Natural killer cell (primary cell): Measurements from ENCODE around the gene P2RX5. TPM values are rescaled to one million over a fixed set of nuclear protein-coding genes. Genes with fewer than 3 reads are reported as not detected.

Source experiments
- ATAC-seq, 3 donors: fragments of 150-1000 bp in 2 of 3; fragments of 200-7000 bp in 1 of 3; cut with Tn5 transposase; 1 replicate in 1 of 3; 2 replicates in 2 of 3; pipeline ENCODE4 v1.10.0; 2021; ENCODE audit warnings: mild to moderate bottlenecking in 2 of 3, moderate library complexity in 2 of 3
- DNase-seq, 2 donors: peaks; one replicate each; pipeline versions ENCODE4 v3.0.0 to v3.0.0-alpha.2; 2013 to 2021; ENCODE audit warnings: mixed read lengths in 1 of 2
- H3K27ac ChIP-seq: one replicate; pipeline ENCODE4 v1.5.1; 2013; ENCODE audit warnings: mild to moderate bottlenecking, low read length
- H3K27me3 ChIP-seq: one replicate; pipeline ENCODE4 v1.6.1; 2013; ENCODE audit warnings: low read length; ENCODE audit not compliant: control insufficient read depth, insufficient read depth
- H3K36me3 ChIP-seq: one replicate; pipeline ENCODE4 v1.6.1; 2013; ENCODE audit warnings: low read length; ENCODE audit not compliant: control insufficient read depth, insufficient read depth
- H3K4me1 ChIP-seq: one replicate; pipeline ENCODE4 v1.6.1; 2013; ENCODE audit warnings: low read length; ENCODE audit not compliant: control insufficient read depth, insufficient read depth
- H3K4me3 ChIP-seq: one replicate; pipeline ENCODE4 v1.5.1; 2013; ENCODE audit warnings: low read length
- H3K9me3 ChIP-seq: one replicate; pipeline ENCODE4 v1.6.1; 2013; ENCODE audit warnings: low read length; ENCODE audit not compliant: control insufficient read depth, insufficient read depth
- H3K27ac Mint-ChIP-seq, 2 donors: one replicate each; pipeline ENCODE4 v1.8.0; 2022; ENCODE audit warnings: mild to moderate bottlenecking in 2 of 2, mixed read lengths in 2 of 2, moderate library complexity in 1 of 2
- H3K27me3 Mint-ChIP-seq, 2 donors: one replicate each; pipeline ENCODE4 v1.8.0; 2022; ENCODE audit warnings: low read depth in 2 of 2, mixed read lengths in 2 of 2
- H3K36me3 Mint-ChIP-seq: one replicate; pipeline ENCODE4 v1.8.0; 2022; ENCODE audit warnings: mixed read lengths
- H3K4me1 Mint-ChIP-seq, 2 donors: one replicate each; pipeline ENCODE4 v1.8.0; 2022; ENCODE audit warnings: mixed read lengths in 2 of 2
- H3K4me3 Mint-ChIP-seq: one replicate; pipeline ENCODE4 v1.8.0; 2022; ENCODE audit warnings: mild to moderate bottlenecking, moderate library complexity, mixed read lengths
- H3K9me3 Mint-ChIP-seq, 2 donors: one replicate each; pipeline ENCODE4 v1.8.0; 2022; ENCODE audit warnings: mixed read lengths in 2 of 2
- CTCF ChIP-seq: fragments of 200-600 bp; IDR thresholded peaks from one replicate; pipeline ENCODE4 v1.8.0; 2022; ENCODE audit warnings: antibody characterized with exemption
- WGBS: methylation state at CpG from one replicate; pipeline ENCODE4 v1.1.7; 2013; ENCODE audit warnings: missing lambda C conversion rate; ENCODE audit not compliant: insufficient coverage; 5-methylcytosine and 5-hydroxymethylcytosine counted together
- intact Hi-C: fragments of 100-400 bp; cut with micrococcal nuclease; formaldehyde crosslinking; loops from one replicate; pipeline ENCODE4 v1.14.2; 2022
- total RNA-seq, 4 donors: library from RNA; stranded (reverse); fragments of 120-200 nt in 1 of 4; gene quantifications; one replicate each; pipeline versions ENCODE4 v1.2.3 to v1.2.4, GENCODE V29; 2013 to 2022

P2RX5 gene, protein sequence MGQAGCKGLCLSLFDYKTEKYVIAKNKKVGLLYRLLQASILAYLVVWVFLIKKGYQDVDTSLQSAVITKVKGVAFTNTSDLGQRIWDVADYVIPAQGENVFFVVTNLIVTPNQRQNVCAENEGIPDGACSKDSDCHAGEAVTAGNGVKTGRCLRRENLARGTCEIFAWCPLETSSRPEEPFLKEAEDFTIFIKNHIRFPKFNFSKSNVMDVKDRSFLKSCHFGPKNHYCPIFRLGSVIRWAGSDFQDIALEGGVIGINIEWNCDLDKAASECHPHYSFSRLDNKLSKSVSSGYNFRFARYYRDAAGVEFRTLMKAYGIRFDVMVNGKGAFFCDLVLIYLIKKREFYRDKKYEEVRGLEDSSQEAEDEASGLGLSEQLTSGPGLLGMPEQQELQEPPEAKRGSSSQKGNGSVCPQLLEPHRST
- total RNA-seq = 10 to 100 TPM in 1 of 3 donors, 1 to 10 TPM in 2; 7.8 to 15.4 (median 9.2) TPM
- total RNA-seq (2013) = 121 TPM

GRCh38 chr17:3695723-3696411 is at the start of gene P2RX5:
Gene P2RX5 (minus strand): TSS chr17:3696155. CDS start chr17:3696005, 150 bp downstream.
- H3K27ac ChIP-seq = peak within 1 kb of the TSS; percentile 52
- peak; percentile 29 to 63 for DNase-seq
- peaks cover 3% of the 10 kb centered on the region for H3K27me3 ChIP-seq
- ATAC-seq = peak; percentile 46 to 61 (median 52)
- under 1% methylated on average over 57 of the region's 65 CpGs for WGBS
- no peaks in the 10 kb centered on the region for H3K9me3 ChIP-seq
- H3K9me3 Mint-ChIP-seq = no peaks in the 10 kb centered on the region
- peak within 1 kb of the TSS; percentile 60 for H3K4me3 ChIP-seq
- intact Hi-C loops = loop anchor here (2.0 kb wide), 1 partner anchor 15 kb away; no protein-coding TSS in a partner anchor
- peaks cover 0 to 5% of the 10 kb centered on the region in 2 donors for H3K27me3 Mint-ChIP-seq
- H3K4me3 Mint-ChIP-seq = peak within 1 kb of the TSS; percentile 80
- TF ChIP-seq CTCF = no peak
- peaks cover 12 to 36% of the 10 kb centered on the region in 2 donors for H3K4me1 Mint-ChIP-seq
- H3K27ac Mint-ChIP-seq = peak within 1 kb of the TSS in 1 of 2 donors; percentile 79
- H3K36me3 ChIP-seq = peaks cover 2% of the 10 kb centered on the region
- peaks cover 52% of the 10 kb centered on the region for H3K4me1 ChIP-seq
- no peaks in the 10 kb centered on the region for H3K36me3 Mint-ChIP-seq

DNA sequence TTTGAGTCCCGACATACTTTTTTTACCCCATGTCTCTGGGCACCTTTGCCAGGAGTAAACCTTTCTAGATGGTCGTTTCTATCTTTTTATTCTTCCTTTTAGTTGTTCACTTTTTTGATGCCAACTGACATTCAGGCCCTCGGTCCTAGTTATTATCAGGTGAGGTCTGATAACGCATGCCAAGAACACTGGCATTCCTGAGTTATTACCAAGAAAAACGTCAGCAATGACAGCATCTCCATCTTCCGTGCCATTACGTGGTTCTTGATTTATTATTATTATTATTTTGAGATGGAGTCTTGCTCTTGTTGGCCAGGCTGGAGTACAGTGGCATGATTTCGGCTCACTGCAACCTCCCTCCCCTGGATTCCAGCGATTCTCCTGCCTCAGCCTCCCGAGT is 49.1 kb upstream of the P2RX5 start:
- H3K27me3 ChIP-seq = no peaks in the 10 kb centered on the region
- no peaks in the 10 kb centered on the region for H3K9me3 Mint-ChIP-seq
- no peak for TF ChIP-seq CTCF

DNA sequence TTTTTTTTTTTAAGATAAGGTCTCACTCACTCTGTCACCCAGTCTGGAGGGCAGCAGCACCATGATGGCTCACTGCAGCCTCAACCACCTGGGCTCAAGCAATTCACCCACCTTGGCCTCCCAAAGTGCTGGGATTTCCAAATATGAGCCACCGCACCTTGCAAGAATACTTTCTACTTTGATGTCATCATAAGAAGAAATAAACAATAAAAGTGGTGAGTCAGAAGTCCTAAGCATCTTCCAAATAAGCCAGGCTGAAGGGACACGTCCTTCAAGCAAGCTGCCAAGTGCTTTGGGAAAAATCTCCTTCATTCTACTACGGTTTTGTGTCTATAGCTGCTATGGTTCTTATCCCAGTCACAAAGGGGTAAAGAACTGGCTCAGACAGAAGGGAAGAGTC is 48.1 kb upstream of the P2RX5 start:
- Mint-ChIP-seq H3K4me3 (no peak overlapping the region), H3K36me3 (no peaks in the 10 kb centered on the region), H3K9me3 (no peaks in the 10 kb centered on the region), H3K27ac (no peak overlapping the region), H3K4me1 (peaks cover 11 to 20% of the 10 kb centered on the region in 2 donors), H3K27me3 (peaks cover 0 to 2% of the 10 kb centered on the region in 2 donors)
- H3K4me1 ChIP-seq = peaks cover 24% of the 10 kb centered on the region
- ATAC-seq = no peak
- no peak overlapping the region for H3K27ac ChIP-seq
- DNase-seq = no peak
- no peak for TF ChIP-seq CTCF
- no peaks in the 10 kb centered on the region for H3K9me3 ChIP-seq
- no peak overlapping the region for H3K4me3 ChIP-seq
- no peaks in the 10 kb centered on the region for H3K27me3 ChIP-seq
- WGBS = 89% methylated on average over 3 of the region's 3 CpGs
- H3K36me3 ChIP-seq = no peaks in the 10 kb centered on the region
- intact Hi-C loops = no loop called here

More for the DNA sequence above, 49.1 kb upstream of the P2RX5 start:
- no peak overlapping the region for H3K27ac ChIP-seq
- H3K9me3 ChIP-seq = no peaks in the 10 kb centered on the region
- Mint-ChIP-seq H3K27me3 (peaks cover 0 to 2% of the 10 kb centered on the region in 2 donors), H3K27ac (no peak overlapping the region), H3K4me1 (peaks cover 6 to 9% of the 10 kb centered on the region in 2 donors), H3K36me3 (no peaks in the 10 kb centered on the region), H3K4me3 (no peak overlapping the region)
- 95% methylated on average over 10 of the region's 10 CpGs for WGBS
- H3K4me1 ChIP-seq = peaks cover 19% of the 10 kb centered on the region
- ATAC-seq = no peak
- H3K4me3 ChIP-seq = no peak overlapping the region
- intact Hi-C loops = no loop called here
- DNase-seq = no peak
- H3K36me3 ChIP-seq = no peaks in the 10 kb centered on the region
